GM21515 (cell line): Measurements from ENCODE around the gene MEX3B.
"Not testable (repeated sequence)": the region's sequence is repeated elsewhere in the genome, so short reads cannot be mapped to it uniquely, and the experiment has no call there.

Experiments used
- ATAC-seq: cut with Tn5 transposase; IDR thresholded peaks from one replicate; pipeline ENCODE4 v1.9.1; 2021; ENCODE audit not compliant: unreplicated experiment

MEX3B gene

DNA sequence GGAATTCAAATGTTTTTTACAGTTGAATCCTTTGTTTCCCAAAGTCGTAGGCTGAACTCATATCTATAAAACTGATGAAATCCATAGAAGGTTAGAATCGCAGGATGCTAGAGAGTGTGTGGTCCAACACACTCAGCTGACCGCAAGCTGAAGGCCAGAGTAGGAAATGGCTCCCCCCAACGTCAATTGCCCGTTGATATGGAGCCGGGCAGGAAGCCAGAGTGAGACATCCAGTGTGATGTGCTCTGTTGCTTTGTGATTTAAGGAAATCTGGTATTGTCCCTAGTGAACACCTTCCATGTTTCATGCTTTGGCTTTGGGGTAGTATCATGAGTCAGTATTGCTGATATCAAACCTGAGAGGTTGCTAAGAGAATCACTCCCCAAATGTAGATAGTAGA is 5.8 kb upstream of the MEX3B start:
- ATAC-seq, result no peak

DNA sequence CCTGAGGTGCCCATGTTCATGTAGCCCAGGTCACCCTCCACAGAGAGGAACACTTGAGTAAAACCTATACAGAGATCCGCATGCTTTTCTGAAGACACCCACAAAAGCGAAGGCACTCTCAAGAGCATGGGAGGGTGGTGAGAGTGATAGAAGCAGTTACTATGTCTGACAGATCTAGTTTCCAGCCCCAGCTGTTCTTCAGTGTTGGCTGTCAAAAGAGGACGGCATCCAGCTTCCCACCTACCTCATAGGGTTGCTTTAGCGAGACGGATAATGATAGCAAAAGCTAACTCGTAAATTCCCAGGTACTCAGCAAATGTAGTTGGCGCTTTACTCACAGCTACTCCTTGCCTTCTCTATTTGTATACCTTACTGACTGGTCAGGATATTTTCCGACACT is 3.0 kb upstream of the MEX3B start:
- no peak for ATAC-seq

DNA sequence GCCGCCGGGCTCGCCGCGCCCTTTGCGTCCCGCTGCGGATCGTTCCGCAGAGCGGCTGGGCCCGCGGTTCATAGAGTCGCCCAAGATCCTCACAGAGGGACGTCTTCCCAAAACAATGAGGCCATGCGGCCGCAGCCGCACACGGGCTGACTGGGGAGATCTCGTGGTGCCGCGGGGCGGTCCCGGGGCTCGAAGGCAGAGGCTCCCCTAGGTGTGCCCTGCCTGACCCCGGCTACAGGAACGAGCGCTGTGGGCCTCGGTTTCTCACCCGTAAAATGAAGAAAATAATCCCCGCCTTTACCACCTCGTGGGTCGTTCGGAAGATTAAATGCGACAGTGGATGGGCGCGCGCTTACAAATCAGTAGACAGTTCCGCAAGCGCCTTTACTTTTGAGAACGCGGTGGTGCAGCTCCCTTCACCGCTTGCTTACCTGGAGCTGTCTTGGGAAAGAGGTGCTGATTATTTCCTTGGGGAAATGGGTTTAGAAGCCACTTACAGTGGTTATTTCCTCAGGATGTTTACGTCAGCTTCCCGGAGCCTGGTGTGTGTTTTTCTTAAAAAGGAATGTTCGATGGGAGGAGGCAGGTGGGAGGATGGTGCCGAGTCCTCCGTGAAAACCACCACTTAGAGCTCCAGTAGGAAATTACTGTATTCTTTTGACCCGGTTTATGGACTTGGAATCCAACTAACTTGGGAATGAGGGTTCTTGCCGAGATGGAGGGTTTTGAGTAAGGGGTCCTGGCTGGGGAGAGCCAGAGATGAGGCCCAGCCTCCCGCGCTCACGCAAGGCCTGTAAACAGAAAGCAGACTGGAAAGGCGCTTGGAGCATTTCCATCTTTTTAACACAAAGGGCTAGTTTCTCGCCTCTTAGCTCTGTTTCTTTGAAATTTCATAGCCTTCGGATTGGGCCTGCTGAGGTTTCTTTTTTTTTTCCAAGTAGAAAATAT is 1.9 kb upstream of the MEX3B start:
- peak; percentile 3 for ATAC-seq

DNA sequence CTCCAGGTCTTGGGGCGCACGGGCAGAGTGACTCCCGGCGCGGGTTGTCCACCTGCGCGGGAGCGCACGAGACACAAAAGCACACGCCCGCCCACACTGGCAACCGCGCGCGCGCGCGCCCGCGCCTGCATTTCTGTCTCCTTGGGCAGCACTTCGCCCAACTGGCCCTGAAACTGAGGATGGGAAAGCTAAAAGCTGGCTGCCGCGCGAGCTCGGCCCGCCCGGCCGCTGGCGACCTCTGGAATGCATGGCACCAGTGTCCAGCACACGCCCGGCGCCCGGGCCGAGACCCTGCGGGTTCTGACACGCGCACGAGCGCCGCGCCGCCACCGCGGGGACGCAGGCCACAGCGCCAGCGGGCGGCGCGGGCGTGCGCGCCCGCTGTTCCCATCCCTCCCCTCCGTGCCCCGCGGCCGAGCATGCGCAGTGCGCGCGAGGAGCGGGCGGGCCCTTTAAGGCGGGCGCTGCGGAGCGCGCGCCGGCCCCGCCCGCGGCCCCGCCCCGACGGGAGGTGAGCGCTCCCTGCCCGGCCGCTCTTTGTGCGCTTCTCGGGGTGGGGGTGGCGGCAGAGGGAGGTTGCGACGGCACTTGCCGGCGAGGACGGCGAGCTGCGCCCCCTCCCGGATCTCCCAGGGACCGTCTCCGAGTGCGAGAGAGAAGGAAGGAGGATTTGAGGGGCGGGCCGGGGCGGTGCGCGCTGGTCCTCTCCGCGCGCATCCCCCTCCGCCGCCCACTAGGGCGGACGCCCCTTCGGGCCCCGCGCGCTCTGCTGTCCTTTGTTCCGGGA is 1.0 kb upstream of the MEX3B start:
- peak; percentile 61 for ATAC-seq

DNA sequence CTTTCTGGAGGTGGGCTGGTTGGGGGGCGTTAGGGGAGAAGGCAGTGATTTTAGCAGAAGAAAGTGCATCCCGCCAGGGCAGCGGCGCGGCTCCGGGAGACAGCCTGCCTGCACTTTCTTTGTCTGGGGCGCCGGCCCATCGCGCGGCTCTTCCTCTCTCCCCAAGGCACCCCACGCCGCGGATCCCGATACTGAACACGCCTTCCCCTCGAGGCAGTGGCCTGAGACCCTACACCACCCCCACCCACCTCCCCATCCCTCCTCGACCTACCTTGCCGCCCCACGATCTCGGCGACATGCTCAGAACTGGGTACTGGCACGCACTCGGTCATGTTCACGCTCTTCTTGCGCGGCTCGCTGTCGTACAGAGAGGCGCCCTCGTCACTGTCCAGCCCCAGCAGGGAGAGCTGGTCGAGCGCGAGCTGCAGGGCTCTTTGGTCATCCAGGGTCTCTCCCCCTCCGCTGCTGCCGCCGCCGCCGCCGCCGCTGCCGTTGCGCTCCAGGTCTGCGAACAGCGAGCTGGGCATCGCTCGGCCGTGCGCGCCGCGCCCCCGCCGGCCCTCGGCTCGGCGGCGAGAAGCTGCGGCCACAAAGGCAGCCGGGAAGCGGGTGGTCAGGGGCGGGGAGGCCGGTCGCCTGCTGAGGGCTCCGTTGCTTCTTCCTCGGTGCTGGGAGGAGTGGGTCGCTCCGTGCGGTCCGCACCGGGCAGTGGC is 483 bp downstream of the MEX3B start:
- ATAC-seq, result peak; percentile 12

DNA sequence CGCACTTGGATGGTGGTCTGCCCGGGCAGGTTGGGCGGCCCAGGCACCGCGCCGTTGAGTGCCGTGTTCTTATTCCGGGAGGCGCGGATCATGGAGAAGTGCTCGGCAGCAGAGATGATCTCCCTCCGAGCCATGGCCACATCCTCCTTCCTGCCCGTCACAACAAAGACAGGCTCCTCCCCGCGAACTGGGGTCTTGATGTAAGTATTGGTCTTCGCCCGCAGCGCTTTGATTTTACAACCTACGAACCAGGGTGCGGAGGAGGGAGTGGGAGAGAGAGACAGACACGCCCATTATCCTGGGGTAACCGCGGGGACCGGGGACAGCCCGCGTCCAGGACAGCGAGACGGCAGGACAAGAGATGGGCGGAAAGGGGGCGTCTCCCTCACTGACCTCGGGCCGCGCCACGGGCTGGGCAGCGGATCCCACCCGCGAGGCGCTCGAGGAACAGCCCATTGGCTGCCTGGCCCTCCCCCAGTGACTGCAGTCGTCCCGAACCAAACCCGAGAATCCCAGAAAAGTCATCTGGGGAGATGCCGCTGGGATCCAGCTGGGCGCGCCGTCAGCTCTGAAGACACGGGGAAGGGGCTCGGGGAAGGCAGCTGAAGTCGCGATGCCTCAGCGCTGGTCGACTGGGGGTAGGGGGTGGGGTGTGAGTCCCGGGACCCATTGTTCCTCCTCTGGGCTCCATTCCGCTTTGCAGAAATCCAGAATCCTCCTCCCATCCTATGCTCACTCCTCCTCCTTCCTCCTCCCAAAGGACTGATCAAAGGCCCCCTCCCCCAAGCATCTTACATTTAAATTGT is 1.2 kb downstream of the MEX3B start:
- ATAC-seq, result no peak

DNA sequence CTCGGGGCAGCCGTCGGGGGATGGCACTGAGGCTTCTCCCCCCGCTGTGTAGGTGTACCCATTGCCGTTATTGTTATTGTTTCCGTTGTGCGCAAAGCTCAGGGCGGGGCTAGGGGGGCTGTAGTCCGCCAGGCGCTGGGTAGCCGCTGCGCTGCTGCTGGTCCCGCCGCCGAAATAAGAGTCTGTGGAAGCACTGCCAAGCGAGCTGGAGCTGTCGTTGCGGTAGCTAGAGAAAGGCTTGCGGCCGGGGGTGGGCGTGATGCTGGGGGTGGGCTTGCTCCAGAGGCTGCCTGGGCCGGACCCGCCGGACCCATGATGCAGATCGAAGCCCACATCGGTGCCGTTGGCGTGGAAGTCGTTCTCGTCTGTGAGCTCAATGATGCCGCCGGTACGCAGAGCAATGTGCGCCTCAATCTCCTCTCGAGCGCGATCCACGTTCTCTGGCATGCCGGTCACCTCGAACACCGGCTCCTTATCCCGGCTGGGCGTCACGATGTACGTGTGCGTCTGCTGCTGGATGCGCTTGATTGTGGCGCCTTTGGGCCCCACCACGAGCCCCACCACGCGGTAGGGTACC is 1.9 kb downstream of the MEX3B start:
- ATAC-seq, result no peak

DNA sequence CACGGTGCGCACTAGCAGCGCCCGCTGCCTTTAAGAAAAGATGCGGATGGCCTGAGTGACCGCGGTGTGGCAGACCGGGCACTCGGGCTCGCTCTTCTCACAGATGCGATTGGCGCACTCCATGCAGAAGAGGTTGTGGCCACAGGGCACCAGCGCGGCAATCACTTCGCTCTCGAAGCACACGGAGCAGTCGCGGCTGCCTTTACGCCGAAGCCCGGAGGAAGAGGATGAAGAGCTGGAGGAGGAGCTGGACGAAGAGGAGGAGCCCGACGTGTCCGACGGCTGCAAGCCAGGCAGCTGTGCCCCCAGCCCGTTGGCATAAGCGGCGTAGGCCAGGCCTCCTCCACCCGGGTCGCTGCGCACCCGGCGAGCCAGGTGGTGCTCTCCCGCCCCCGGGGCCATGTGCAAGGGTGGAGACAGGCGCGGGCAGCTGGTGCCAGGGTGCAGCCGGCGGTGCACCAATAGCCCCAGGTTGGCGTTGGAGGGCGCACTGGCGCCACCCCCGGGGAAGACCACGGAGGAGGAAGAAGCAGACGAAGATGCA is 2.6 kb downstream of the MEX3B start:
- ATAC-seq, result no peak

DNA sequence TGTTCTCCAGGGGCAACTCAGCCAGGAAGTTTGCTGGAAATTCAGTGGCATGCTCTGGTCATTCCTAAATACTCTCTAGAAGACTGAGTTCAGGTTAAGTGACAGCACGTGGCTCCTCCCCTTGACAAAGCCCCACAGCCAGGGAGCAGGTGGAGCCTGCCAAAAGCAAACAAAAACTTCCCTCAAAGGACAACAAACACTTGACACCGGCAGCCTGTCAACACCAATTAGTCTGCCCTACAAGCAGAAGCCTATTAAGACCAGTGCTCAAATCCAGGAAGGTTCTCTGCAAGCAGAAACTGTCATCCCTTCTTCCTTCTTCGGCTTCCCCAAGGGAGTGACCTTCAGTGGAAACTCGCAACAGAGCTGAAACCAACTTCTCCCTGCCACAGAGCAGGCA is 5.0 kb downstream of the MEX3B start:
- ATAC-seq, result no peak

DNA sequence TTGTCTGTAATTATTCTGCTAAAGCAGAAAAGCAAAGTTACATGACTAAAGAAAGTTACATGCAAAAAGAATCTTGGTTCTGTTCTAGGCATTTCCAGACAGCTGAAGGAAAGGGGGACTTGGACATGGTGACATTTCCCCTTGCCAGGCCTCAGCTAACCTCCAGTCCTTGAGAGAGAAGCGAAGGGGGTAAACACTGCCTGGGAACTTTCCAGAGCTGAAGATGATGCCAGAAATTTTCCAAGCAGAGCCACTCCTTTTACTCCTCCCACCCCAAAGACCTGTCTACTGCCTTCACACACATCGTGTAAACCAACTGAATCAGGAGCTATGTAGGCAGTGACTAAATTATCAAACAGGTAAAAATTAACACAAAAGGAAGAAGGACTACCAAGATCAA is 5.4 kb downstream of the MEX3B start:
- no peak for ATAC-seq

DNA sequence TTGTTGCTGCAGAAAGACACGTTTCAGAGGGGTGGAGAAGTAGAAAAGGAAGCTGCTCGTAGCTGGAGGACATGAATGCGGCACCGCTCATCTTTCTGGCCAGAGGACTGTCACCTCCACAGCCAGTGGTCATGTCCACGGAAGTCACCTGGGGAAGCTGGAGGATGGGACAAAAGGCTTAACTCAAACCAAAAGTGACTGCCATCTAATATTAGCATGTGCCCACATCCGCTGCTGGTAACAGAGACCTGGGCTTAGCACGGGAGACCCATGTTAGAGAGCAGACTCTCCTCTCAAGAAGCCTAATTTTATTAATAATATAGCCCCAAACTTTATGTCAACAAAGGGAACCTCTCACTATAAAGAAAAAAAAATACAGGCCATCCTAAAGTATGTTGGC is 5.9 kb downstream of the MEX3B start:
- ATAC-seq, result no peak

DNA sequence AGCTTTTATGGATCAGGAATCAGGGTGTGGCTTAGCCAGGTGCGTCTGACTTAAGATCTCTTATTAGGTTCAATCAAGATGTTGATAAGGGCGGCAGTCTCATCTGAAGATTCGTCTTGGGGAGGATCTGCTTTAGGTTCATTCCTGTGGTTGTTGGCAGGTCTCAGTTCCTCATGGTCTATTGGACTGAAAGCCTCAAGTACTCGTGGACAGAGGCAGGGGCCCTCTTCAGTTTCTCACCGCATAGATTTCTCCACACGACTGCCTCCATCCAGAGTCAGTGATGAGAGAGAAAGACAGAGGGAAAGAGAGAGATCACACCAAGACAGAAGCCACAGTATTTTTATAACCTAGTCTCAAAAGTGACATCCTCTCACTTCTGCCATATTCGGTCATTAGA is 9.4 kb downstream of the MEX3B start:
- no peak for ATAC-seq

DNA sequence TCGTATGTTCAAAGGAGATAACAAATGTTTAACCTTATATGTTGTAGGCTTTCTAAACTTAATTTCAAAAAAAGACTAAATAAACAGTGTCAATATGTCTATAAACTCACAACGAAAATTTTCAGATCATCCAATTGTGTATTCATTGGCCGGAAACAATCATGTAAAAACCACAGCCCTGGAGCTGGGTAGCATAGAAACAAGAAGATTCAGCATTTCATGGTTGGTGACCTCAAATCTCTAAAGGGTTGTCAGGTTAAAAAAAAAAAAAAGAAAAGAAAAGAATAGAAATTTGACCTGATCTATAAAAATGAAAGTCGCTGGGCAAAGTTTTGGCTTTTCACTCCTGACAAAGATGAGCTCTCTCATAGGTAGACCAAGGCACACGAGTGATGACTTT is 13.9 kb downstream of the MEX3B start:
- ATAC-seq, result no peak

DNA sequence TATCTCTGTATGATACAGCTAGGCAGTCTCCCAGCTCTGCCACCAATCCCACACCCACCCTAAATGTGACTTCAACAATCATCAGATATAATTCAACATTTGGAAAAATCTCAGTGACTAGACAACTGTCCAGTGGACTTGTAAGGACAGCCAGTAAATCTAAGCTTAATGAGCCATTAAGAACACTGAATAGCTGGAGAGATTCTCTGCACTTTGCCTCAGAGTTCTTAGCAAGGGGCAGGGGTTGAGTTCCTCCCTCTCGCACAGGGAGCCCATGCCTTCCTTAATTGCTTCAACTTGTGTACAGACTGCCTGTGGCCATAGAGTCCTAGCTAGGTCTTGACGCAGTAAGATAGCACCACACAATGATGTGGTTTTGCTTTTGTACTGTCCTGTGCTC is 15.6 kb downstream of the MEX3B start:
- ATAC-seq, result no peak

DNA sequence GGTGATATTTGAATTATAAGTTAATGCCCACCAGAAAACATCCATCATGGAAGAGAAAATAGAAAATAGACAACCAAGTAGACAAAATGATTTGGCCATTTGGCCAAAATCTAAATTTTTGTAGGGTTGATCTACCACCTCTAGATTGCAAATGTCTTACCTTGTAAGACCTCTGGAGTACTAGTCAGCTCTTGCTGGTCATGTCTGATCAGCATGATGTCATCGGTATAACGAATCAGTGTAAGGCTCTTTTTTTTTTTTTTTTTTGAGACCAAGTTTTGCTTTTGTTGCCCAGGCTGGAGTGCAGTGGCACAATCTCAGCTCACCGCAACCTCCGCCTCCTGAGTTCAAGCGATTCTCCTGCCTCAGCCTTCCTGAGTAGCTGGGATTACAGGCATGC is 17.7 kb downstream of the MEX3B start:
- not testable (repeated sequence) for ATAC-seq

DNA sequence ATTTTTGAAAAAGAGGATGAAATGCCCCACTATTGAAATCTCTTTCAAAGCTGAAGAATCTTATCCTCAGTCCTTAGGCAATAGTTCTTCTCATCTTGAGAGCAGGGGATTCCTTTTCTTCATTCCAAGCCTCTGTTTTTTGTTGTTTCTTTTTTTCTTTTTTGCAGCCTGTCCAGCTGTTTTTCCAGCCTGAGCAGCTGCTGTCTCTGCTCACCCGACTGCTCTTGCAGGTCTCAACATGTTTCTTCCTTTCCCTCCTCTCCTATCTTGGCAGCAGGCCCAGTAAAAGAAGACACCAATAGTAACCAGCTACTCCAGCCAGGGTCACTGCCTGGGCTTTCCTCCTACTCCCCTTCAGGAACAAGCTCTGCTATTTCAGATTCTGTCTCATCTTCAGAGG is 23.8 kb downstream of the MEX3B start:
- ATAC-seq, result no peak

DNA sequence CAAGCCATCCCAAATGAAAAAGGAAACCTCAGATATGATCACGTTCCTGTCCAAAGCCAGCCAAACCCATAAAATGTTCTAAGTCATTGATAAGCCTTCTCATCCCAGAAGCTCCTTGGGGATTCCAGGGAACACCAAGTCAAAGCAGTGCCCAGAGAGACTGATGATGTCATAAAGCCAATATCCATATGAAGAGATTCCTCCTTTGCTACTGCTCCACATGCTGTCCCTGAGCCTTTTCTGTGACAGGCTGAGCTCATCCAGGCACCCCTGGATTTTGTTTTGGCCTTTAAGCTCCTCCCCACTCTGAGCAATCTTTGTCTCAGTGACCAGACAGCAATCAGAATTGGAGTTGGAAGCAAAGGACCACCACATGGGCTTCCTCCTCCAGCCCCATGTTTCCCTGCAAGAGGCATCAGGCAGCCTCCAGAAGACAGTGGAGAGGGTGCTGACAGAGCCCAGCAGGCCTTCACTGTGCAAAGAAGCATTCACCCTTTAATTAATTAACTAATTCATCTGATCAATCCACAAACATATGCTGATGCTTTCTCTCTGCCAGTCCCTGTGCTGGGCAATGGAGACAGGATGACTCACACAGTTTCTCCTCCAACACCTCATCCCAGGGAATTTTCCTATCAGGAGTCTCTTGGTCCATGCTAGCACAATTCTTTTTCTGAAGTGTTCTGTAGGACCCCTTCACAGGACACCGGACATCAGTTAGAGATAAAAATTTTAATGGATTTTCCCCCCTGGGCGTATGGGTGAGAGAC is 25.0 kb downstream of the MEX3B start:
- ATAC-seq, result no peak

DNA sequence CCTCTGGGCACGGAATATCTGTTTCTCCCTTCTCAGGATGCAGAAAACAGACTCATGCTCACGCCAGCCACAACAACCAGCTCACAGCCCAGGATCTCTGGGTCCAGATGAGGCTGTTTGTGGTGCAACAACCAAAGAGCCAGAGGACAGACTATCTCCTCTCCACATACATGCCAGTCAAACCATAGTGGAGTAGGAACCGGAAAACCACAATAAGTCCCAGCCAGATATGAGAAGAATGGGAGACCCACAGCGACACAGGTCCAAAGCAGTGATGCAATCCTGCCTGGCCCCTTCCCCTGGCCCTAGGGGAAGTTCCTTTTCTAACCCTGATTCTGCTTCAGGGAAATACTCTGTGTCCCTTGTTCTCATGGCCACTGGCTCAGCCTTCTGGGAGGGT is 27.6 kb downstream of the MEX3B start:
- ATAC-seq, result no peak

DNA sequence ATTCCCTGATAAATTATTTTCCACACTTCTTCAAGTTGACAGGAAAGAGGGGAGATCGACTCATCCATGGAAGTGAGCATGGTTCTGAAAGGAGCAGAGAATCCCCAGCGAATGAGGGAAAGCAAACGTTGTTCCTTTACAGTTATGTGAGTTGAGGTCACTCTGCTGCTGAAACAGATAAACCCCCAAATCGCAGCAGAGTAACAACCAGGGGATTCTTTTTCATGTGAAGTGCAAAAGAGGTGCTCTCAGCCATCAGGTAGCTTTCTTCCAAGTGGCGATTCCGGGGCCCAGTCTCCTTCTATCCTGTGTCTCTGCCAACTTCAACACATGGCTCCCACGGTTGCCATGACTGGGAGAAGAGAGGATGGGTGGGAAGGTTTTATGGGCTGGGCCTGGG is 28.2 kb downstream of the MEX3B start:
- ATAC-seq, result no peak
